ENCODE measurements around the gene UGT2B10.
"Not testable (repeated sequence)": the region's sequence is repeated elsewhere in the genome, so short reads cannot be mapped to it uniquely, and the experiment has no call there.

The UGT2B10 gene

DNA sequence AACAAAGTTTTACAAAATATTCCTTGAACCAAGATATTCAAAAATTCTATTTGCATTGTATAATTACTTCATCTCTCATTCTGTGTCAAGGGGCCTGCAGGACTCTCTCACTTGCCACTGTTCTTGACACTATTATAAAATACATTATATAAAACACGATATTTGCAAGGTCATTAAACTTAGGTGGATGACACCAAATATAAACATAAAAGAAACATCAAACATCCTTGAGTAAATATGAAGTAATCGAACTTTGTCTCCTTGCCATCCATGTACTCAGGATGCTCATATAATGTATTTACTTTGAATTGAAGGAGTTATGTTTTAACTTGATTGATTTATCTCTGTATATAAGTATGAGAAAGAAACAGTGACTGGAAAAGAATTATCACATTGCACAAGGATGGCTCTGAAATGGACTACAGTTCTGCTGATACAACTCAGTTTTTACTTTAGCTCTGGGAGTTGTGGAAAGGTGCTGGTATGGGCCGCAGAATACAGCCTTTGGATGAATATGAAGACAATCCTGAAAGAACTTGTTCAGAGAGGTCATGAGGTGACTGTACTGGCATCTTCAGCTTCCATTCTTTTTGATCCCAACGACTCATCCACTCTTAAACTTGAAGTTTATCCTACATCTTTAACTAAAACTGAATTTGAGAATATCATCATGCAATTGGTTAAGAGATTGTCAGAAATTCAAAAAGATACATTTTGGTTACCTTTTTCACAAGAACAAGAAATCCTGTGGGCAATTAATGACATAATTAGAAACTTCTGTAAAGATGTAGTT, at the start of gene UGT2B10:
UGT2B10 (plus strand) TSS at position 378 of the 793 bp plus-strand sequence; CDS start at position 404, 26 bp downstream.
- DNase-seq (ENCODE audit: low spot score), result not testable (repeated sequence)

DNA sequence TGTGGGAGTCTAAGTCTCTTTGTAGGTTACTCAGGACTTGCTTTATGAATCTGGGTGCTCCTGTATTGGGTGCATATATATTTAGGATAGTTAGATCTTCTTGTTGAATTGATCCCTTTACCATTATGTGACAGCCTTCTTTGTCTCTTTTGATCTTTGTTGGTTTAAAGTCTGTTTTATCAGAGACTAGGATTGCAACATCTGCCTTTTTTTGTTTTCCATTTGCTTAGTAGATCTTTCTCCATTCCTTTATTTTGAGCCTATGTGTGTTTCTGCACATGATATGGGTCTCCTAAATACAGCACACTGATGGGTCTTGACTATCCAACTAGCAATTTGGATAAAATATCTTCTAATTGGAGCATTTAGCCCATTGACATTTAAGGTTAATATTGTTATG, 44.0 kb upstream of the UGT2B10 start:
- not testable (repeated sequence) for DNase-seq (ENCODE audit: low spot score)

DNA sequence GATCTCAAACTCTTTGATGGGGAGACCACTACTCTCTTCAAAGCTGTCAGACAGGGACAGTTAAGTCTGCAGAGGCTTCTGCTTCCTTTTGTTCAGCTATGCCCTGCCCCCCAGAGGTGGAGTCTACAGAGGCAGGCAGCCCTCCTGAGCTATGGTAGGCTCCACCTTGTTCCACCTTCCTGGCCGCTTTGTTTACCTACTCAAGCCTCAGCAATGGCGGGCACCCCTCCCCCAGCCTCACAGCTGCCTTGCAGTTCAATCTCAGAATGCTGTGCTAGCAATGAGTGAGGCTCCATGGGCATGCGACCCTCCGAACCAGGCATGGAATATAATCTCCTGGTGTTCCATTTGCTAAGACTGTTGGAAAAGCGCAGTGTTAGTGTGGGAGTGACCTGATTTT, 42.1 kb upstream of the UGT2B10 start:
- no peak for DNase-seq (ENCODE audit: low spot score)

DNA sequence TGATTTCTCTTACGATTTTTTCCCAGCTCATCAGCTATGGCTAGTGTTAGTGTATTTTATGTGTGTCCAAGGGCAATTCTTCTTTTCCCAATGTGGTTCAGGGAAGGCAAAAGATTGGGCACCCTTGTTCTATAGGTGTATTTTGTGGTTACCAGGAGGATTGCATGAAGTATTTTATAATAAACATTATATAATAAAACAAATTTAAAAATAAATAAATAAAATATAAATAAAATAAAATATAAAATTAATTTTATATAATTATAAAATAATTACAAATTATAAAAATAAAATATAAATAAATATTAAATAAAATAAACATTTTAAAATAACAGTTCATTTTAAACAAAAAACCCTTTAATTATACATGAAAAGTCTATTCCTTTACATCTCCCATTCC, 35.6 kb upstream of the UGT2B10 start:
- DNase-seq (ENCODE audit: low spot score), result no peak

DNA sequence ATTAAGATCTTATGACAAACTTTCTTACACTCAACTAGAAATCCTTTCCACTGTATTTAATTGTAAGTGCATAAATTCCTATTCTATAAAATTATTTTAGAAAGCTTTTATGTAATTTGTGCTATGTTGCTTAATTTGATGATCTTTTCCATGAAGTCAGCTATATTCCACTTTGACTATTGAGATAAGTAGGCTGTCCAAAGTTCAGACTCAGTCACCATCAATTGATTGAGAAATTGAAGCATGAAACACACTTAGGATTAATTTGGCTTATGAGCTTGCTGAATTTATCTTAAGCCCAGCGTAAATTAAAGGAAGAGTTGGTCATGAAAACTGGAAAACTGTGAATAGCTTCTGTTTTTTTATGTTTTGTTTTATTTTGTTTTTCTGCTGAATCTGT, 18.7 kb upstream of the UGT2B10 start:
- no peak for DNase-seq (ENCODE audit: low spot score)

DNA sequence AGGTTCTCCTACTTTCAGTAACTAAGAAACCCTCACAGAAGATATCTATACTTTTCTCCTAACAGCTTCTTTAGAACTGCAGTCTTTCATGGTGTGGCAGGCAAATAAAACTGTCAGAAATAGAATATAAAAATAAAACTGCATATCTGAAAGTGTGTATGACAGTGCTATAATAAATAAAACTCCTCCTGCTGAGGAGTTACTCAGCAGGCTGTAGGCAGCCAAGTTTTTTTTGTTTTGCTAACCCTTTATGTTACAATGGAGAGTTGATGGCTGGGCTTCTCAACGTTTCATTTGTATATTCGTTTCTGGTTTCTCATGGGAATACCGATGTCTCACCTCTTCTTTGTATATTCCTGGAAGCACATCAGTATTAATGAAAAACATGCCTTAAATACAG, 18.2 kb upstream of the UGT2B10 start:
- no peak for DNase-seq (ENCODE audit: low spot score)

DNA sequence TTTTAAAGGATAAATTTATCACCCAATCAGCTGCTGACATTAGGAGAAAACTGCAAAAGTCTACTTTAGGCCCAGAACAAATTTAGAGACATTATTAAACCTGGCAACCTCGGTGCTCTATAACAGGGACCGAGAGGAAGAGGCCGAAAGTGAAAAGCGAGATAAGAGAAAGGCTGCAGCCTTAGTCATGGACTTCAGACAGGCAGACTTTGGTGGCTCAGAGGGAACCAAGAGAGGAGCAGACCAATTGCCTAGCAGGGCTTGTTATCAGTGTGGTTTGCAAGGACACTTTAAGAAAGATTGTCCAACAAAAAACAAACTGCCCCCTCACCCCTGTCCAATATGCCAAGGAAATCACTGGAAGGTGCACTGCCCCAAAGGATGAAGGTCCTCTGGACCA, 12.8 kb upstream of the UGT2B10 start:
- DNase-seq (ENCODE audit: low spot score), result no peak

DNA sequence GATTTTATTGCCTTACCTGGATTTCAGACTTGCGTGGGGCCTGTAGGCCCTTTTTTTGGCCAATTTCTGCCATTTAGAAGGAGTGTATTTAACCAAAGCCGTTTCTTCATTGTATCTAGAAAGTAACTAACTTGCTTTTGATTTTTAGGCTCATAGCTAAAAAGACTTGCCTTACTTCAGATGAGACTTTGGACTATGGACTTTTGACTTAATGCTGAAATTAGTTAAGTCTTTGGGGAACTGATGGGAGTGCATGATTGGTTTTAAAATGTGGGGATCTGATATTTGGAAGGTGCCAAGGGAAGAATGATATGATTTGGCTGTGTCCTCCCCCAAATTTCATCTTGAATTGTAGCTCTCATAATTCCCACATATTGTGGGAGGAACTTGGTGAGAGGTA, 7.7 kb upstream of the UGT2B10 start:
- DNase-seq (ENCODE audit: low spot score), result no peak

DNA sequence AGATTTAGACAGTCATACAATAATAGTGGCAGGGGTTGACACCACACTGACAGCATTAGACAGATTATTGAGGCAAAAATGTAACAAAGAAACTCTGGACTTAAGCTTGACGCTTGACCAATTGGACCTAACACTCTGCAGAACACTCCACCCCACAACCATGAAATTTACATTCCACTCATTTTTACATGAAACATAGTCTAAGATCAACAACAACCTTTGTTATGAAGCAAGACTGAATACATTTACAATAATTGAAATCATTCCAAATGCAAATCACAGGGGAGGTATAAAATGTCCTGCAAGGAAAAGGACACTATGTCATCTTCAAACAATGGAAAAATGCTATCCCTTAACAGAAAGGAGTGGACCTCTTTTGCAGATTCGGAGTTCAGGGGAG, 4.9 kb upstream of the UGT2B10 start:
- no peak for DNase-seq (ENCODE audit: low spot score)

DNA sequence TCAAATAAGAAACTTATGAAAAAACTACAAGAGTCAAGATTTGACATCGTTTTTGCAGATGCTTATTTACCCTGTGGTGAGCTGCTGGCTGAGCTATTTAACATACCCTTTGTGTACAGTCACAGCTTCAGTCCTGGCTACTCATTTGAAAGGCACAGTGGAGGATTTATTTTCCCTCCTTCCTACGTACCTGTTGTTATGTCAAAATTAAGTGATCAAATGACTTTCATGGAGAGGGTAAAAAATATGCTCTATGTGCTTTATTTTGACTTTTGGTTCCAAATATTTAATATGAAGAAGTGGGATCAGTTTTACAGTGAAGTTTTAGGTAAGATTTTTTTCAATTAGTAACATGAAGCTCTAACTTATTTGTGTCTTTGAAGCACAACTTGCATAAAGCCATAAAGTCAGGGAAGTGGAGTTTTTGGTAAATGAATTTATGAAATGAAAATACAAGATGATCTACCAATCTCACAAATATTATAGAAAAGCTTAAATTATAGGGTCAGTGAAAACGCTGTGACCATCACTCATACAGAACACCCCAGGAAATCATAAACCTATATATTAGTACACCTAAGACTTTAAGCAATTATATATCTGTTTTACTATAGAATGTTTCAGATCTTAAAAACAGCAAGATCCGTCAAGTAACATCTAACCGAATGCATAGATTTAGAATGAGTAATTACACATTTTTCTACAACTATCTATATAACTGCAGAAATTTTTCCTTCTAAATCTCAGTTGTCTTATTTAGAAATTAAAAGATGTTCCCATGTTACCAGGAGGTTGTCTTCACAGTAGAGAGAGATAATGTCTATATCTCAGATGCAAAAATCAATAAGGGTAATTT, 844 bp downstream of the UGT2B10 start:
- DNase-seq (ENCODE audit: low spot score), result not testable (repeated sequence)

DNA sequence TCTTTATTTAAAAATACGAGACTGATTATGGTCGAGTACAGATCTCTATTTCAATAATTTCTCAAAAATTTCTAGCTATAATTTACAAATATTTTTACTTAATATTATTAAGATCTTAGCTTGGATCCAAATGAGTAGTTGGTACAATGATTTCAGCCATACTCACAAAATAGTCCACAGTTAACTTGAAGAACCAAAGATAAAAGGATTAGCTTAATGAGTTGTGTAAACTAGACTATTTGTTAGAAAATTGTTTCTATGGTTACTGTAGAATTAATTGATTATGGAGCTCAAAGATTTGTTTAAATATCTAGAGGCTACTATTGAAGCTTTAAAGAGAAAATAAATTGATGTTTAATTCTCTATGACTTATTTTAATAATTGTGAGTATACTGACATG, 1.6 kb downstream of the UGT2B10 start:
- DNase-seq (ENCODE audit: low spot score), result no peak

DNA sequence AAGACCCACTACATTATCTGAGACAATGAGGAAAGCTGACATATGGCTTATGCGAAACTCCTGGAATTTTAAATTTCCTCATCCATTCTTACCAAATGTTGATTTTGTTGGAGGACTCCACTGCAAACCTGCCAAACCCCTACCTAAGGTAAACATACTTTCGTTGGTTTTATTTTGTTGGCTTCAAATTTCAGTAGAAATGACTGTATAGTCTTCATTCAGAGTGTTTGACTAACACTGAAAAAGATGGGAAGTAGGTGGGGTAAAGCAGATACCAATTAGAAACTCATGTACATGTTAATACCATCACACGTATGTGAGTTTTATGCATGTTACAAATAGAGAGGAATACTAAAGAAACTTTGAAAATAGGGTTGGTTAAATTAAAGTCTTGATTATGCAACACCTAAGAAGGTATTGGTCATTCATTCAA, 2.3 kb downstream of the UGT2B10 start:
- DNase-seq (ENCODE audit: low spot score), result not testable (repeated sequence)

DNA sequence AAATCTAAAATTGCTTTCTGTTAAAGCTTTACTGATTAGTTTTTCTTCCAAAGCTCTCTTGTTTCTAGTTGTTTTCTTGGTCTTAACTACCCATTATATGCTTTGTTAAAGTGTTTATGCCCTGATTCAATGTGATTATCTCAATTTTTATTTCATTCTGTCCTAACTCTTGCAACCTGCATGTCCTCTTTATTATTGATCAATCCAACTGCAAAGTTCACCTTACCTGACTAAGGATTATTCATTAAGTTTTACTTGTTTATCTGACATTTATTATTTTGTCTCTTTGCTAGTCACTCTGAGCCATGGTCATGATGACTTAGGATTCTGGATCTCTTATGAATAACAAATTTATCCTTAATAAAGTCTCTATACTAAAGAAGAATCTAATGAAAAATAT, 15.8 kb downstream of the UGT2B10 start:
- no peak for DNase-seq (ENCODE audit: low spot score)

DNA sequence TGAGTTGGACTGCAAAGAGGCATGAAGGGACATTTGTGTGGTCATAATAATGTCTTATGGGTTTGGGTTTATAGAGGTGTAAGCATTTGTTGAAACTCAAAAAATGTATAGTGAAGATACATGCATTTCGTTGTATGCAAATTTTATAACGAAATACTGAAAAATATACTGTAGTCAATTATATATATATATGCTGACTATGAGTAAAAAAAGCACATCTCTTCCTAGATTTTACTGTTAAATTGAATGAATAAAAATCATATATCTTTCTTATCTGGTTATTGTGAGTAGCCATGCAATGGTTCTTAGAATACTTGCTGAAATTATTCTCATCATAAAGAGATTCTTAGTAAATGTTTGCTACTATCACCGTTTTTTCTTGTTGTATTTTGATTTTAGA, 34.5 kb downstream of the UGT2B10 start:
- DNase-seq (ENCODE audit: low spot score), result no peak

DNA sequence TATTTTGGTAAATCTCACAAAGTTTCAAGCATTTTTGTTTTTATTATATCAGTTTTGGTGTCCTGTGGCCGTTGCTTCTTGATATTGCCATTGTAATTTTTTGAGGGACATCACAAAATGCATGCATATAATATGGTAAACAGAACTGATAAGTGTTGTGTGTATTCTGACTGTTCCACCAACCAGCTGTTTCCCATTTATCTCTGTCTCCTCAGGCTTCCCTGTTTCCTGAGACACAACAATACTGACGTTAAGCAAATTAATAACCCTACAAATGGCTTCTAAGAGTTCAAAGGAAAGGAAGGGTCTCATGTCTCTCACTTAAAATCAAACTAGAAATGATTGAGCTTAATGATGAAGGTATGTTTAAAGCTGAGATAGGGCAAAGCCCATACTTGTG, 40.0 kb downstream of the UGT2B10 start:
- no peak for DNase-seq (ENCODE audit: low spot score)

DNA sequence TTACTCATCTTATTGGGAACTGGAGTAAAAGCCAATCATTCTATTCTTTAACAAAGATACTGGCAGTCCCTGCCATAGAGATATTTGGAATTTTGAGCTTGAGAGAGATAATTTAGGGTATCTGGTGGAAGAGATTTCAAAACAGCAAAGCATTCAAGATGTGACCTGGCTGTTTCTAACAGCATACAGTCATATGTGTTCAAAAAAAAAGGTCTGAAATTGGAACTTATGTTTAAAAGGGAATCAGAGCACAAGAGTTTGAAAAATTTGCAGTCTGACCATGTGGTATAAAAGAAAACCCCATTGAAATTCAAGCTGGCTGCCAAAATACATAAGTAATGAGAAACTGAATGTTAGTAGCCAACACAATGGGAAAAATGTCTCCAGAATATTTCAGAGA, 42.2 kb downstream of the UGT2B10 start:
- DNase-seq (ENCODE audit: low spot score), result no peak

DNA sequence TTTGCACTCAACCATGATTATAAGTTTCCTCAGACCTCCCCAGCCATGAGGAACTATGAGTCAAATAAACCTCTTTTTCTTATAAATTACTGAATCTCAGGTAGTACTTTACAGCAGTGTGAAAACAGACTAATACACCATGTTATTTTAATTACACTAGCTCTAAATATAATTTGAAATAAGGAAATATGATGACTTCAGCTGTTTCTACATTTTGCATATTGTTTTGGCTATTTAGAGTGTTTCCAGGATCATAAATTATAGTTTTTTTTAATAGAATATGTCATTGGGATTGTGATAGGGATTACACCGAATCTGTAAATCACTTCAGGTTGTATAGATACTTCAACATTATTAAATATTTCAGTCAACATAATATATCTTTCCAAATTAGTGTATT, 43.9 kb downstream of the UGT2B10 start:
- DNase-seq (ENCODE audit: low spot score), result no peak

DNA sequence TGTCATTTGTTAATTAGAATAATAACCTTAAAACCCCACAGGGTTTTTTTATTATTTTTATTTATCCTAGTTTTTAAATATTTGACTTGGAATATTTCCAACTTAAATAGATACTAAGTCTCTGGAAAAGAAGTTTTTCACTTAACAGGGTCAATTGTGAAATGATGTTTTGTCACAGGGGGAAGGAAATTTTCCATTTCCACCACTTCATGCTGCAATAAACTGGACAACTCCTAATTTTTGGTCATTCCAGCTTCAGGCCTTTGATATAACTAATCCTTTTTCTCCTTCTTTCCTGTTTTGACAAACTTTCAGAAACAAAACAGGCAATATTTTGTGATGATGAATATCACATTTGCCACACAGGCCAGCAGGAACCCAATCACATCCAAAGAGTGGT, 45.3 kb downstream of the UGT2B10 start:
- DNase-seq (ENCODE audit: low spot score), result no peak

DNA sequence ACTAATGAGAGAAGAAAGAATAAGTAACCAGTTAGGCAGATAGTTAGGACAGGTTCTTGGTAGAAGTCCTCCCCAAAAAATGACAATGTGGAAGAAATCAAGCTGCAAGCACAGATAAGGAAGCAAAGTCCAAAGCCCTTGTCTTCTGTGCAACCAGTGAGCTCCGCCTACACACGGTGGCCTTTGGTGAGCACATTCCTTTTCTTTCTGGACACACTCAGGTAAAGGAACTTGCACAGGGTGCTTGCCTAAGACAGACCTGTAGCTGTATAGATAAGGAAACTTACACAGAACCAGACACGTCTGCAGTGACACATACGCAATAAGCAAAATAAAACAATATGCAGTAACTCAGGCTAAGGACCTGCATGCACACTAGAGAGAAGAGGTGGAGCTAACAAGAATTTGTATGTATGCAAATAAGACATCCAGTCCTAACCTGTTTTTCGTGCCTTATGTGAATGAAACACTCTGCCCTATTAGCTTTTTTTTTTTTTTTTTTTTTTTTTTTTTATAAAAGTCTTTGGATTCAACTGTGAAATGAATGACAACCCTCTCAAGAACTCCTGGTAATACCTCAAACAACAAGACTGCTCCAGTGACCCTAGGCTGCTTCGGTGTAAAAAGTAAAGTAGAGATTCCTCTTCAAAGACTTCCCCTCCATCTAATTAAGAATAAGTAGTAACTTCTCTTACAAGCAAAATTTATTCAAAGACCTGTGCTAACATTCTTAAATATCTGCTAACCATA, 48.8 kb downstream of the UGT2B10 start:
- no peak for DNase-seq (ENCODE audit: low spot score)

DNA sequence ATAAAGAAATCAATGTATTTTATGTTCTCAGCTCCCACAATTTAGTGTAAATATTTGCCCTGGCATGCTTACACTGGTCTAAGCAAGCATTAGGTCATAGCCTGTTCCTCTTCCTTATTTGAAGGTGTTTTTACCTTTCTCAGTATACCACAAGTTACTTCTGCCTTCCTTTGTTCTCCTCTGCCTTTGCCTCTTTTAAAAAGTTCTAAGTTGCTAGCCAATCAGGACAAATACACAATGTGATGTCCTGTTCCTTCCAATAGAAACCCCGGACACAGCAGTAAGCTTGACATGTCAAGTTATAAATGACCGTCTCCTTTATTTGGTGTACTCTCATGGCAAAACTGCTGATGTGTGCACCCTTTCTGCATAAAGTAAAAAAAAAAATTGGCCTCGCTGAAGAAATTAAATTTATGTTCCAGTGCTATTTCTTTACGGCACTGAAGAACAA, 49.4 kb downstream of the UGT2B10 start:
- no peak for DNase-seq (ENCODE audit: low spot score)

DNA sequence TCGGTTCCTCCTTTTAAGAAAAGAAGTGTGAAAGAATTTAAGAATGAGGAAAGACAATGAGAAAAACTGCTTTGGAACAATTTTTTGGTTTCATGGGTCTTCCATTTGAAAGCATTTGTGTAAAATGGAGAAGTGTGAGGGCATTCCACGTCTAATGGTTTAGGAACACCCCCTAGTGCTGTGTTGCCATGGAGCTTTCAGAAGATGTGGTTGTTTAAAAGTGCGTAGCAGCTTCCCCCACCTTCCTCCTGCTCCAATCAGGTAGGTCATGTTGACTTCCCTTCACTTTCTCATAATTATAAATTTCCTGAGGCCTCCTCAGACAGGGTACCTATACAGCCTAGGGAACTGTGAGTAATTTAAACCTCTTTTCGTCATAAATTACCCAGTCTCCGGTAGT, 50.0 kb downstream of the UGT2B10 start:
- no peak for DNase-seq (ENCODE audit: low spot score)

DNA sequence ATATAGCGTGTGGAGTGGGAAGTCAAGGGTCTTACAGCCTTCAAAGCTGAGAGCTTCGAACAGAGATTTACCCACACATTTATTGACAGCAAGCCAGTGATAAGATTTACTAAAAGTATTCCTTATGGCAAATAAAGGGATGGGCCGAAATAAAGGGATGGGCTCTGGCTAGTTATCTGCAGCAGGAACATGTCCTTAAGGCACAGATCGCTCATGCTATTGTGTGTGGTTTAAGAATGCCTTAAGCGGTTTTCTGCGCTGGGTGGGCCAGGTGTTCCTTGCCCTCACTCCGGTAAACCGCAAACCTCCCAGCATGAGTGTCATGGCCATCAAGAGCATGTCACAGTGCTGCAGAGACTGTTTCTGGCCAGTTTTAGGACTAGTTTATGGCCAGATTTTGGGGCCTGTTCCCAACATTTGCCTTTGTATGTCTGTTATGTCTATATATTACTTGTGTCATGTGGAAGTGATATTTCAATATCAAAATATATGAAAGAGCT, 53.5 kb downstream of the UGT2B10 start:
- no peak for DNase-seq (ENCODE audit: low spot score)

Data from left forelimb (tissue), 1 donor.